A673 (cell line): Measurements from ENCODE around the gene FCHSD2. TPM values are rescaled to one million over a fixed set of nuclear protein-coding genes. Genes with fewer than 3 reads are reported as not detected.

Source experiments
- BruUV-seq: library from RNA; stranded (reverse); fragments of 400-500 nt; replicated peaks from 2 replicates; lab custom pipeline; 2021; lab: Mats Ljungman, UMichigan
- CTCF ChIA-PET: fragments of 300-600 bp; sonication (Branson Sonifier 250); formaldehyde crosslinking; loops from one replicate; lab custom pipeline; 2022; ENCODE audit warnings: antibody characterized with exemption; lab: Charles Lee
- POLR2A ChIA-PET: fragments of 300-600 bp; sonication (Branson Sonifier 250); formaldehyde crosslinking; loops from one replicate; lab custom pipeline; 2022; ENCODE audit warnings: antibody characterized with exemption; ENCODE audit not compliant: low non-redundant PET; lab: Charles Lee
- DNase-seq: peaks from one replicate; pipeline ENCODE4 v3.0.0-alpha.2; 2015; ENCODE audit warnings: low spot score
- H3K27ac ChIP-seq: fragments of 200-600 bp; sonication (generic); 2 replicates; pipeline ENCODE4 v1.5.1; 2016; ENCODE audit warnings: mixed run types, low read depth, mild to moderate bottlenecking, mixed read lengths, antibody characterized with exemption, low read length; ENCODE audit not compliant: poor library complexity, severe bottlenecking
- H3K27me3 ChIP-seq: fragments of 200-600 bp; sonication (generic); replicated peaks from 2 replicates; pipeline ENCODE4 v1.6.1; 2017; ENCODE audit warnings: mixed run types, low read depth, mild to moderate bottlenecking, mixed read lengths, antibody characterized with exemption, low read length; ENCODE audit not compliant: insufficient read depth, poor library complexity
- H3K36me3 ChIP-seq: fragments of 200-600 bp; sonication (generic); 2 replicates; pipeline ENCODE4 v1.6.1; 2016; ENCODE audit warnings: mixed run types, mild to moderate bottlenecking, mixed read lengths, antibody characterized with exemption, low read length; ENCODE audit not compliant: insufficient read depth, poor library complexity, severe bottlenecking
- H3K4me1 ChIP-seq: fragments of 200-600 bp; sonication (generic); 2 replicates; pipeline ENCODE4 v1.6.1; 2017; ENCODE audit warnings: mixed run types, mild to moderate bottlenecking, mixed read lengths, antibody characterized with exemption, low read length; ENCODE audit not compliant: insufficient read depth, poor library complexity, severe bottlenecking
- H3K4me3 ChIP-seq: fragments of 200-600 bp; sonication (generic); 2 replicates; pipeline ENCODE4 v1.5.1; 2016; ENCODE audit warnings: low read depth, mixed run types, mild to moderate bottlenecking, mixed read lengths, low read length; ENCODE audit not compliant: poor library complexity, severe bottlenecking
- H3K9me3 ChIP-seq: fragments of 200-600 bp; sonication (generic); 2 replicates; pipeline ENCODE4 v1.6.1; 2016; ENCODE audit warnings: mixed run types, low read depth, mild to moderate bottlenecking, mixed read lengths, antibody characterized with exemption, low read length; ENCODE audit not compliant: poor library complexity, severe bottlenecking
- EZH2 ChIP-seq: fragments of 200-600 bp; sonication (generic); IDR thresholded peaks from 2 replicates; pipeline ENCODE4 v1.6.1; 2017; ENCODE audit warnings: borderline replicate concordance, low read depth, mild to moderate bottlenecking, mixed read lengths, antibody characterized with exemption, low read length; ENCODE audit not compliant: poor library complexity, severe bottlenecking
- intact Hi-C: fragments of 100-400 bp; cut with micrococcal nuclease; formaldehyde crosslinking; loops from one replicate; pipeline ENCODE4 v1.10.0; 2022; ENCODE audit not compliant: unreplicated experiment
- total RNA-seq: library from RNA; stranded (reverse); gene quantifications from 2 replicates; pipeline ENCODE4 v1.2.3, GENCODE V29; 2021
- TF ChIP-seq, protein P1 (sequence below): fragments of 300-800, 200-600 bp; sonication (generic); conservative IDR thresholded peaks from 2 replicates; pipeline ENCODE4 v1.5.1; 2017; ENCODE audit warnings: low read depth, mild to moderate bottlenecking, antibody characterized with exemption, low read length, moderate library complexity, mixed read lengths

Gene FCHSD2
- total RNA-seq, 1 experiment from 2014 or later, result 44.7 TPM

DNA sequence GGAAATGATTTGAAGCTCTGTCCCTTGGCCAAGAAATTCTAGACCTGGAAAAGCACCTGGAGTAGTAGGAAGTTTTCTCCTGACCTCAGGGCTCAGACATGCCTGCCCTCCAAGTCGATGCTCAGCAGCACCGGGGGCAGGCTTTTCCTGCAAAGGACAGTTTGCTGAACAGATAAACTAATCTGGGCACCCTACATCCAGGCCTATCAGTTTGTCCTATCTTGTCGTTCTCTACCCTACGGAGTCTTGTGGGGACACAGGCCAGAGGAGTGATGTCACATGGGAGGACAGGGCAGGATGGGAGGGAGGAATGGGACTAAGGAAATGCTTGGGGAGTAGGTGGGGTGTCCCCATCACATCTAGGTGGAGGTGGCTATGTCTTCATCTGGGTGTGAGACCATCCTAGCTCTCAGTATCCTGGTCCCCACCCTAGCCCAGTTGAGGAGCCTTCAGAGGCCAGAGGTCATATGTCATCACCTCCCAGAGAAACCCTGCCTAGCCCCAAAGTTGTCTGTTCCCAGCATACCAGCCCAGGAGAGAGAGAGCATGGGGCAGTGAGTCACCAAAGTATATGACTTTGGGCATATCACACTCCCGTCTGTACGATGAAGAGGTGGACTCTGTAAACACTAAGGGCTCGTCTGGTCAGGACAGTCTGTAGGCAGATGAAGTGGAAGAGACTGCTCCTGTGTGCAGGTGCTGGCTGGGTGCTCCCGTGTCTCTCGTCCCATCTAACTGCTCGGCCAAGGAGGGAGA lies 18.1 kb upstream of the FCHSD2 start:
- no peak for TF ChIP-seq EZH2
- TF ChIP-seq, protein P1, sequence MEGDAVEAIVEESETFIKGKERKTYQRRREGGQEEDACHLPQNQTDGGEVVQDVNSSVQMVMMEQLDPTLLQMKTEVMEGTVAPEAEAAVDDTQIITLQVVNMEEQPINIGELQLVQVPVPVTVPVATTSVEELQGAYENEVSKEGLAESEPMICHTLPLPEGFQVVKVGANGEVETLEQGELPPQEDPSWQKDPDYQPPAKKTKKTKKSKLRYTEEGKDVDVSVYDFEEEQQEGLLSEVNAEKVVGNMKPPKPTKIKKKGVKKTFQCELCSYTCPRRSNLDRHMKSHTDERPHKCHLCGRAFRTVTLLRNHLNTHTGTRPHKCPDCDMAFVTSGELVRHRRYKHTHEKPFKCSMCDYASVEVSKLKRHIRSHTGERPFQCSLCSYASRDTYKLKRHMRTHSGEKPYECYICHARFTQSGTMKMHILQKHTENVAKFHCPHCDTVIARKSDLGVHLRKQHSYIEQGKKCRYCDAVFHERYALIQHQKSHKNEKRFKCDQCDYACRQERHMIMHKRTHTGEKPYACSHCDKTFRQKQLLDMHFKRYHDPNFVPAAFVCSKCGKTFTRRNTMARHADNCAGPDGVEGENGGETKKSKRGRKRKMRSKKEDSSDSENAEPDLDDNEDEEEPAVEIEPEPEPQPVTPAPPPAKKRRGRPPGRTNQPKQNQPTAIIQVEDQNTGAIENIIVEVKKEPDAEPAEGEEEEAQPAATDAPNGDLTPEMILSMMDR, result no peak
- no peaks in the 10 kb centered on the region for H3K9me3 ChIP-seq
- BruUV-seq, result no TSS peak
- H3K27ac ChIP-seq, result no peak overlapping the region
- CTCF ChIA-PET, result interaction anchor here (0.6 to 0.8 kb wide), 2 partner anchors 235 to 347 kb away, joined by 3 to 4 read pairs; no protein-coding TSS in a partner anchor
- H3K27me3 ChIP-seq, result no peaks in the 10 kb centered on the region
- H3K4me3 ChIP-seq, result no peak overlapping the region
- no peaks in the 10 kb centered on the region for H3K4me1 ChIP-seq
- POLR2A ChIA-PET, result no interaction called here
- H3K36me3 ChIP-seq, result no peaks in the 10 kb centered on the region
- intact Hi-C loops, result no loop called here
- no peak for DNase-seq

DNA sequence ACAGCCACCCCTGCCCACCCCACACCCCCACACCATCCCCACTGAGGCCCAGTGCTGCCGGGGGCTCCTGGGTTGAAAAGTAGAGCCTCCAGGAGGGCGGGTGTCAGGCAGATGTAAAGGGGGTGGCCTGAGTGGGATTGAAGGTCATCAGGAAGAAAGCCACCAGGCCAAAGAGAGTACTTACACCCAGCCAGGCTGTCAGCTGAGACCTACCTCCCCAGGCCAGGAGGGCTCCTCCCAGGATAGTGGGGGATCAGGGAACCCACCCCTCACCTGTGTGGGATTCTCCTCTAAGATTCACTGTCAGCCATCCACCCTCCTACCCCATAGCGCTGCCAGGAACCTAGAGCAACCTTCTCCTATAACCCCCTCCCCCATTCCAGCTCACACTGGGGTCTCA lies 17.2 kb upstream of the FCHSD2 start:
- no peaks in the 10 kb centered on the region for H3K9me3 ChIP-seq
- ChIA-PET POLR2A (no interaction called here), CTCF (no interaction called here)
- intact Hi-C loops, result no loop called here
- H3K36me3 ChIP-seq, result no peaks in the 10 kb centered on the region
- TF ChIP-seq, protein P1, result no peak
- no peak for TF ChIP-seq EZH2
- H3K4me1 ChIP-seq, result no peaks in the 10 kb centered on the region
- BruUV-seq, result no TSS peak
- DNase-seq, result no peak
- no peak overlapping the region for H3K4me3 ChIP-seq
- no peak overlapping the region for H3K27ac ChIP-seq
- H3K27me3 ChIP-seq, result no peaks in the 10 kb centered on the region

DNA sequence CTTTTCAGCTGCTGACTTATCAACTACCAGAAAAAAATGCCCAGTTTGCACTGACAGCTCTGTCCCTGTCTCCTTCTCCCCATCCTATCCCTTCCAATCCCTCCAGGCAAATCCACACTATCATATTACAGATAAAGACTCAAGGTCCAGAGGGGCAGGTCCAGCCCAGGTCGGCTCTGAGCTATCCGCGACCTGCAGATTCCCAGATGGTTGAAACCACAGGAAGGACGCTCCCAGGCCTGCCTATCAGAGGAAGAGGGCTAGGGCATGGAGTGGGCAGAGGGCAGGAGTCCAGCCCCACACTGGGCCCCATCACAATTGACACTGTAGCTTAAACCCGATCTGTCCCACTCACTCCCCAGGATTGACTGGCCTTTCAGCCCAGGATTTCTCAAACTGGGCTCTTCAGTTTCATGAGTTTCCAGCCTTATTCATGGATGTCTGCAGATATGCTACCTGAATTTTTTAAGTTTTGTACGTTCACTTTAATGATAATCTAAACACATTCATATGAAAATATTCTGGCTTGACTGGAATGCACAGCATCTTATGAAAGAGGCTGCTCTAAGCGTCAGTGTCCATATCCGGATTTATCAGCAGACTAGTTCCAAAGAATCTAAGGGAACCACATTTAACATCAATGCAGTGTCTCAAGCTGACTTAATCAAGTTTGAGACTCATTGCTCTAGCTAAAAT lies 16.4 kb upstream of the FCHSD2 start:
- no TSS peak for BruUV-seq
- H3K9me3 ChIP-seq, result no peaks in the 10 kb centered on the region
- H3K4me3 ChIP-seq, result no peak overlapping the region
- no peak overlapping the region for H3K27ac ChIP-seq
- H3K27me3 ChIP-seq, result no peaks in the 10 kb centered on the region
- no peaks in the 10 kb centered on the region for H3K36me3 ChIP-seq
- ChIA-PET POLR2A (no interaction called here), CTCF (no interaction called here)
- no peak for DNase-seq
- TF ChIP-seq, protein P1, result no peak
- H3K4me1 ChIP-seq, result no peaks in the 10 kb centered on the region
- intact Hi-C loops, result loop anchor here (1.0 kb wide), 1 partner anchor 42 kb away; no protein-coding TSS in a partner anchor
